Measurements from ENCODE around the gene MACROD2.

The MACROD2 gene

DNA sequence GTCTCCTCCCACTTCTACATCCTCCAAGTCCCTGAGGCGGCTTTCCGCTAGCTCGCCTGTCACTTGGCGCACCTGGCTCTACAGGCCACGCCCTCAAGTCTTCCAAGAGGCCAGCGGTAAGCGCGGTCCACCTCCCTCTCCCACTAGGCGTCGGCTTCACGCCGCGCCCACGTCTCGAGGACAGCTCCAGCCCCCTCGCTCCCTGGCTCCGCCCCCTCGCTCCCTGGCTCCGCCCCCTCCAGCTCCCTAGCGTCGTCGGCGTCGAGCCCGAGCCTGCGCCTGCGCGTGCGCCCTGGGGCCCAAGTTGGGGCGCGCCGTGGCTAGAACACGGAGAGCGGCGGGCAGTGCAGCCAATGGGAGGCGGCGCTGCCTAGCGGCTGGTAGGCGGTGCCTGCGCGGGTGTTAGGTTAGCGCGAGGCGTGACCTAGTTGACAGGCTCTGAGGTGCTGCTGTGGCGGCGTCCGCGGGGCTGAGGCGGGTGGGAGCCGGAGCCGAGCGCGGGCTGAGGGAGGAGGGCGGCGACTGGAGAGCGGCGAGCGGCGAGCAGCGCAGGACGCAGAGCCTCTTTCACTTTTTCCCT, at the start of gene MACROD2:
TSS of gene MACROD2 (plus strand) at position 431 of the 580 bp plus-strand sequence.
- Histone ChIP-seq H3K4me3 (replicated peaks; ENCODE audit: low read depth, low read length) (no peak within 1 kb of the TSS), H3K36me3 (ENCODE audit: control insufficient read depth, insufficient read depth, low read length) (no peaks in the 10 kb centered on the region)

DNA sequence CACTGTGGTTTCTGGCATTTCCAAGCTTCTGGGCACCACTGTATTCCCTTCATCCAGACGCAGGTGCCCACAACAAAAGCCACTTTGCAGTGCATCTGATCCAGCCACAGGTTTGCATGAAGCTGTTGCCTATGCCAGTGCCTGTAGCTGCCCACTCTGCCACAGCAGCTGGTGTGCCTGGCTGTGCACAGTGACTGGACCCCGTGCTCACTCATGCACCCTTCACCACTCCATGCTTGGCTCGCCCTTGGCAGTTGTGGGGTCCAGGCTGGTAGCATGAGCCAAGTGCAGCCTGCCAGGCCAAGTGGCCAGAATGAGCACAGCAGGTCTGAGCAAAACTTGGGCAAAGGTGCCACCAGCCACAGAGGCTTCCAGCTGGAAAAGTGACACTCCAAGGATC, 47.6 kb upstream of the MACROD2 start:
- TF ChIP-seq, protein P1, sequence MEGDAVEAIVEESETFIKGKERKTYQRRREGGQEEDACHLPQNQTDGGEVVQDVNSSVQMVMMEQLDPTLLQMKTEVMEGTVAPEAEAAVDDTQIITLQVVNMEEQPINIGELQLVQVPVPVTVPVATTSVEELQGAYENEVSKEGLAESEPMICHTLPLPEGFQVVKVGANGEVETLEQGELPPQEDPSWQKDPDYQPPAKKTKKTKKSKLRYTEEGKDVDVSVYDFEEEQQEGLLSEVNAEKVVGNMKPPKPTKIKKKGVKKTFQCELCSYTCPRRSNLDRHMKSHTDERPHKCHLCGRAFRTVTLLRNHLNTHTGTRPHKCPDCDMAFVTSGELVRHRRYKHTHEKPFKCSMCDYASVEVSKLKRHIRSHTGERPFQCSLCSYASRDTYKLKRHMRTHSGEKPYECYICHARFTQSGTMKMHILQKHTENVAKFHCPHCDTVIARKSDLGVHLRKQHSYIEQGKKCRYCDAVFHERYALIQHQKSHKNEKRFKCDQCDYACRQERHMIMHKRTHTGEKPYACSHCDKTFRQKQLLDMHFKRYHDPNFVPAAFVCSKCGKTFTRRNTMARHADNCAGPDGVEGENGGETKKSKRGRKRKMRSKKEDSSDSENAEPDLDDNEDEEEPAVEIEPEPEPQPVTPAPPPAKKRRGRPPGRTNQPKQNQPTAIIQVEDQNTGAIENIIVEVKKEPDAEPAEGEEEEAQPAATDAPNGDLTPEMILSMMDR (IDR thresholded peaks at IDR 0.05; ENCODE audit: insufficient read depth, low read length, poor library complexity, severe bottlenecking): no peak
- DNase-seq (ENCODE audit: extremely low read depth, insufficient read length): no peak
- no peaks in the 10 kb centered on the region for H3K27me3 ChIP-seq (replicated peaks; ENCODE audit: control insufficient read depth, insufficient read depth, low read length)
- no peaks in the 10 kb centered on the region for H3K36me3 ChIP-seq (ENCODE audit: control insufficient read depth, insufficient read depth, low read length)
- no peak overlapping the region for H3K4me3 ChIP-seq (replicated peaks; ENCODE audit: low read depth, low read length)

More for the DNA sequence above, at the start of gene MACROD2:
- peak; percentile 38 for DNase-seq (ENCODE audit: extremely low read depth, insufficient read length)
- TF ChIP-seq, protein P1 (IDR thresholded peaks at IDR 0.05; ENCODE audit: insufficient read depth, low read length, poor library complexity, severe bottlenecking): no peak
- no peaks in the 10 kb centered on the region for H3K27me3 ChIP-seq (replicated peaks; ENCODE audit: control insufficient read depth, insufficient read depth, low read length)

DNA sequence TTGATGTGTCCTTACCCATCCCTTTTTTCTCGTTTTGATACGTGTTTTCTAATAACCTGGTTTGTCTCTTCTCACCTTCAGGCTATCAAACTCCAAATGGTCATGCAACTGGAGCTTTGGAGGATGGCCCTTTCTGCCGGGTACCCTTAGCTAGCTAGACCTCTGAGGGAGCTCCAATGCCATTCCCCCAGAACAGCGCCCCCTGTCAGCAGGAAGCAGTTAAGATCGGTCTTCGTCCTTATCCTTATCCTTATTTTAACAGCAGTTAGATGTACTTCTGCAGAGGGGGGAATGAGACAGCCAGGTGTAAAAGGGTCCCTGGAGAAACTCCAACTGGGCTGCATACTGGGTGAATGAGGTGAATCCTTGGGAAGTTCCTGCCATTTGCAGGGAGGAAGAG, 42.1 kb upstream of the MACROD2 start:
- no peak overlapping the region for H3K4me3 ChIP-seq (replicated peaks; ENCODE audit: low read depth, low read length)
- H3K36me3 ChIP-seq (ENCODE audit: control insufficient read depth, insufficient read depth, low read length): no peaks in the 10 kb centered on the region
- no peak for DNase-seq (ENCODE audit: extremely low read depth, insufficient read length)
- TF ChIP-seq, protein P1 (IDR thresholded peaks at IDR 0.05; ENCODE audit: insufficient read depth, low read length, poor library complexity, severe bottlenecking): peak; percentile 30
- no peaks in the 10 kb centered on the region for H3K27me3 ChIP-seq (replicated peaks; ENCODE audit: control insufficient read depth, insufficient read depth, low read length)

DNA sequence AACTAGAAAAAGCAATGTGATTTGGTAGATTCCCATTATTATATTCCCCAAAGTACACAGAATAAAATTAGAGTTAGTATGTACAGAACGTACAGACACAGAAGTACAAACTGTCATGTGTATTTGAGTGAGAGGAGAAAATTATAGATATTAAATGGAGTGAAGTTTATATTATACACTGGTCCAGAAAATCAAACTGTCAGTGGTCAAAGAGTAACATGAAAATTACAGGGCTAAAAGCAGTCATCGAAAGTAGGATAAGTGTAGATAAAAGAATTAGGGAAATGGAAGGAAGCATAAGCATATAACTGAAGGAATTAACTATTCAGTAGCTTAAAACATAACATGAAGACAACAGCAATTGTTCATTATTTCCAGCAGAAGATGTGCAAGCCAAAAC, 35.2 kb upstream of the MACROD2 start:
- no peaks in the 10 kb centered on the region for H3K36me3 ChIP-seq (ENCODE audit: control insufficient read depth, insufficient read depth, low read length)

DNA sequence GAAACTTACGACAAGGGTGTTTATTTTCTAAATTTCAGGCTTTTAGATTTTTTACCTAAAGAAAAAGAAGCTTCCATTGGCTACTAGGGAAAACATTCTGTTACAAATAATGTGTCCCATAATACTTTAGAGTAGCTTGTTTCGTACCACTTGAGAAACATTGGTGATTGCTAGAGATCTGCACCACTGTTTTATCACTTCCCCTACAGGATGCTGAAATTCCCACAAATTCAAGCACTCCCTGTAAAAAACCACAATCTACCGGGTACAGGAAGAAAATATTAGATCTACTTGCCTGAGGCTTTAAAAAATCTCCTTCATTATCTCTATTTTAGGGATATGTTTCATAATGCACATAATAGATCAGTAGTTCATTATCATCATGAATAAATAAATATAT, 34.8 kb upstream of the MACROD2 start:
- no peak for DNase-seq (ENCODE audit: extremely low read depth, insufficient read length)
- H3K27me3 ChIP-seq (replicated peaks; ENCODE audit: control insufficient read depth, insufficient read depth, low read length): no peaks in the 10 kb centered on the region

More for the DNA sequence above, 35.2 kb upstream of the MACROD2 start:
- DNase-seq (ENCODE audit: extremely low read depth, insufficient read length): no peak
- Histone ChIP-seq H3K27me3 (replicated peaks; ENCODE audit: control insufficient read depth, insufficient read depth, low read length) (no peaks in the 10 kb centered on the region), H3K4me3 (replicated peaks; ENCODE audit: low read depth, low read length) (no peak overlapping the region)
- TF ChIP-seq, protein P1 (IDR thresholded peaks at IDR 0.05; ENCODE audit: insufficient read depth, low read length, poor library complexity, severe bottlenecking): no peak

More for the DNA sequence above, 34.8 kb upstream of the MACROD2 start:
- TF ChIP-seq, protein P1 (IDR thresholded peaks at IDR 0.05; ENCODE audit: insufficient read depth, low read length, poor library complexity, severe bottlenecking): no peak
- Histone ChIP-seq H3K36me3 (ENCODE audit: control insufficient read depth, insufficient read depth, low read length) (no peaks in the 10 kb centered on the region), H3K4me3 (replicated peaks; ENCODE audit: low read depth, low read length) (no peak overlapping the region)

All from GM06990 (cell line).